ENCODE results near the gene PSMG4.

Gene PSMG4

GRCh38 chr6:3277851-3278416 lies 19.2 kb downstream of the PSMG4 start:
- no peak for DNase-seq

- DNase-seq, result no peak
Measured at GRCh38 chr6:3278691-3279090, 19.9 kb downstream of the PSMG4 start.

- DNase-seq, result no peak
Measured at GRCh38 chr6:3280091-3280490, 21.3 kb downstream of the PSMG4 start.

GRCh38 chr6:3280866-3281465 lies 22.2 kb downstream of the PSMG4 start:
- DNase-seq, result no peak

DNA sequence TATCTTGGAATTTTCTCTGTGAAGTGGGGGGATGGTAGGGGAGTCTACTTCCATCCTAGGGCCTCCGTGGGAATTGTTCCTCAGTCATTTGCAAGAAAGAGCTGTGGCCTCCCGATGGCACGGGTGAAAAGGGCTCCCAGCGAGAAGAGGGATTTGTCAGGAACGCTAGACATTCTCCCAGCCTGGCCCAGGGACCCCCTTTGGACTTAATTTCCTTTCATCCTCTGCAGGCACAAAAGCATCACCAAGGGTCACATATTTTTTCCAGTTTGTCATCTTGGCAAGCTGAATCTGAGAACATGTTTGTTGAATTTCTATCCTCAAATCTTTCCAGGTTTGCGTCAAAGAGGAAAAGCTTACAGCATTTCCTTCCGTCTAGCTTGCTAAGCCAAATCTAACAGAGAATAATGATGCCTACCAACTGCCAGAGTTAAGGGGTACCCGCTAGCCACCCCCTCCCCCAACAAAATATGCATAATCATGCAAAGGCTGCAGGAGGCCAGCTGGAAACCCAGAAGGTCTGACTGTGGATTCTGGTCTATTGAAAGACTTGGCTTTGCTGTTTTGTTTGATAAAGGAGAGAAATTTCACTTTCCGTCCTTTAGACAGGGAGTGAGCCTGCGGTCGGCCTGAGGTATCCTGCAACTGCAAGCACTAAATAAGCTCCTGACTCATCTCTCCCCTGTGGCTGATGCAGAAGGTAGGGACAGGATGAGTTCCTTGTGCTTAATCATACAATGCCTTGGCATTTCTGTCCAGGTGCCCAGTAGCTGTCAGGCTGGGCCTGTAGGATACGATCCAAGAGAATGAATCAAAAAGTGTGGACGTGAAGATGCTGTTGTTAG lies 23.1 kb downstream of the PSMG4 start:
- no peak for DNase-seq

- no peak for DNase-seq
Measured at GRCh38 chr6:3282476-3283236, 23.9 kb downstream of the PSMG4 start.

GRCh38 chr6:3283241-3283640 lies 24.5 kb downstream of the PSMG4 start:
- no peak for DNase-seq

DNA sequence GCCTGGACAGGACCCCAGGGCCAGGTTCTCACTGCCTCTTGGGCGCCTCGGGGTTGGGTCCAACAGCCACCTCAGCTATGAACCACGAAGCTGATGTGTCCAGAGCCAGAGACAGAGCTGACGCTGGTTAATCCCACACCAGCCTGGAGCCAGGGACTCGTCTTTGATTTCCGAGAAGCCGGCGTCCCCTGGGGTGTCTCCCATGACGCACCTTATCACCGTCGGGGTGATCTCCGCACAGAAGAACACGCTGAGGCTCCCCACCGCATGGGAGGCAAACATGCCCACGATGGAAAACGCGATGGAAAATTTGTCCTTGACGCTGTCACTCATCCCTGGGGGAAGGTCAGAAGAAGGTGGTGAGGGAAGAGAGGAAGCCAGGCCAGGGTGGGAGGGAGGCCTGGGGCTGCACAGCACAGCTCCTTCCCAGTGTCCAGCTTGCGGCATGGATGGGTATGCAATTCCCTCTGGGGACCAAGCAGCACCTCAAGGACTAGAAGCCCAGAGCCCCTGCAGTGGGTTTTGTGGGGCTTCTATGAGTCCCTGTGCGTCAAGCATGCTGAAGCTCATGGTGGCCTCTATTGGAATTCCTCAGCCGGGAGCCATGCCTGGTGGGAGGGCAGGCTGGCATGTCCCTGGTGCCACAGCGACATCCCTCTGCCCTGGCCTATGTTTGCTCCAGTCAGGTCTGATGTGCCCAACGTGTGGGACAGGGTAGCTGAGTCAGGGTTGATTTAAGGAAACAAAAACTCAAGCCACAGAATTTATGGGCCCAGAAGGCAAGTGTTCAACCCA lies 25.1 kb downstream of the PSMG4 start:
- DNase-seq, result no peak

- DNase-seq, result no peak
Measured at GRCh38 chr6:3284436-3284876, 25.7 kb downstream of the PSMG4 start.

GRCh38 chr6:3285049-3285639 lies 26.4 kb downstream of the PSMG4 start:
- no peak for DNase-seq

DNA sequence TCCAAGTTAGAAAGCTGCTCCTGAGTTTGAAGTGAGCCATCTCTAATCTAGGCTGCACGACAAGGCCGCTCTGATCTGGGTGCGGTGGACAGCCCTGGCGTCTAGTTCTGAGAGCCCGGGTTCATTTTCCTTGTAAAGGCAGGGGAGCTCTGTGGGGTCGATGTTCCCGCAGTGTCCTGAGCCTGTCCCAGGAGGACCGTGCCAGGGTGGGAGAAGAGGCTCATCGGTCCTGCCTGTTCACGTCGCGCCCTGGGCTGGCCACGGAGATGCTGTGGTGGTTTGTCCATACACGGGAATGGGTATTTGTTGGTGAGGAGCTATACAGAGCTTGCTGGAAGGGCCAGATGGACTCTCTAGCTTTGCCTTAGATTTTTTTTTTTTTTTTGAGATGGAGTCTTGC lies 27.0 kb downstream of the PSMG4 start:
- no peak for DNase-seq

GRCh38 chr6:3286641-3287171 lies 28.0 kb downstream of the PSMG4 start:
- DNase-seq, result no peak

DNA sequence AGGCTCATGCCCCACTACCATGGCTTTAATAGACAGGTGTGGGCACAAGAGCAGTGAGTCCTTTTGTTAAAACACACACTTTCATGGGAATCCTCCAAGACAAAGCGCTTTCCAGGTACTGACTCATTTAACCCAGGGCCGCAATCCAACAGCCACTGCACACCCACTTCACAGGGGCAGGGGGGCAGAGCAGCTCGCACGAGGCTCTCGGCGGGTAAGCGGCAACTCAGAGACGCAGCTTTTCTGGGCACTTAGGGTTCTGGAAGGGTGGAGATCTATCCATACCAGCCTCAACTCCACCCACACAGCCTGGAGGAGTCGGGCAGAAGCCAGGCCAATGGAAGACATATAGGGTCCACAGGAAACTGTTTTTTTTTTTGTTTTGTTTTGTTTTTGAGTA lies 28.6 kb downstream of the PSMG4 start:
- no peak for DNase-seq

- no peak for DNase-seq
Measured at GRCh38 chr6:3287976-3288707, 29.4 kb downstream of the PSMG4 start.

DNA sequence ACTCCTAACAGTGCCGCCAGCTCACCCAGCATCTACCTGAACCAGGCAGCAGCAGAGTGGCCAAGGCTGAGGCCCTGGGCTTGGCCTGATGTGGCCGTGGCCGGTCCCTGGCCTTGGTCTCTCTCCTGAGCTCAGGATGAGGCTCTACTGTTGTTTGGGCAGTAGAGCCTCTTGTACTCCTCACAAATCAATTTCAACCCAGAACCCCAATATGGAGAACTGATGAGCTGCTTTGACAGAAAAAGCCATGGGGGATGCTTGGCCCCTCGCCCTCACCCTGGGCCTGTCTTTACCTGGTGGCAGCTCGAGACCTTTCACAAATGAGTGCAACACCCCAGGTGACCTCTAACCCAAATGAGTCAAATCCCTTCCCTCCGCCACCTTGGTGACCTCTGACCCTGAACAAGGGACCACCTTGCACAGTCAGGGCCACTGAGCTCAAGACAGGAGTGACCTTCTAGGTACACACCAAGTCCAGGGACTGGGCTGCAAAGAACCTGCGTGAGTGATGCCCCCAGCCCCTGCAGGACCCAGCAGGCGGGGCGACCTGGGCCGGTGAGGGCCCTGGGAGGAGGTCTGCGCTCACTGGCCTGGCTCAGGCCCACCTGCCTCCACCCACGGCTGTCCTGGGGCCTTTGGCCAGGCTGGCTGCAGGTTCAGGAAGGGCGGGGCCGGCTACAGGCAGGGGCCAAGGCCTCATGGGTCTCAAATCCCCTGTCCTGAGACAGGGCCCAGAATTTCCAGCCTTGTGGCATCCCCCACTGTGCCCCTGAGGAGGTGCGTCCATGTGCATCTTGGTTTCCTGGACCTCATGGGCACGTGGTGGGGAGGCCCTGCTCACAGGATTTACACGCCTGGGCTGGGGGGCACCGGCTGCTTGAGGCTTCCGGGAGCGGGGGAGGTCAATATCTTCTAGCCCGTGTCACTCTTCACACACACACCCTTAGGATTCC lies 30.2 kb downstream of the PSMG4 start:
- DNase-seq, result no peak

- DNase-seq, result no peak
Measured at GRCh38 chr6:3289664-3290055, 30.9 kb downstream of the PSMG4 start.

DNA sequence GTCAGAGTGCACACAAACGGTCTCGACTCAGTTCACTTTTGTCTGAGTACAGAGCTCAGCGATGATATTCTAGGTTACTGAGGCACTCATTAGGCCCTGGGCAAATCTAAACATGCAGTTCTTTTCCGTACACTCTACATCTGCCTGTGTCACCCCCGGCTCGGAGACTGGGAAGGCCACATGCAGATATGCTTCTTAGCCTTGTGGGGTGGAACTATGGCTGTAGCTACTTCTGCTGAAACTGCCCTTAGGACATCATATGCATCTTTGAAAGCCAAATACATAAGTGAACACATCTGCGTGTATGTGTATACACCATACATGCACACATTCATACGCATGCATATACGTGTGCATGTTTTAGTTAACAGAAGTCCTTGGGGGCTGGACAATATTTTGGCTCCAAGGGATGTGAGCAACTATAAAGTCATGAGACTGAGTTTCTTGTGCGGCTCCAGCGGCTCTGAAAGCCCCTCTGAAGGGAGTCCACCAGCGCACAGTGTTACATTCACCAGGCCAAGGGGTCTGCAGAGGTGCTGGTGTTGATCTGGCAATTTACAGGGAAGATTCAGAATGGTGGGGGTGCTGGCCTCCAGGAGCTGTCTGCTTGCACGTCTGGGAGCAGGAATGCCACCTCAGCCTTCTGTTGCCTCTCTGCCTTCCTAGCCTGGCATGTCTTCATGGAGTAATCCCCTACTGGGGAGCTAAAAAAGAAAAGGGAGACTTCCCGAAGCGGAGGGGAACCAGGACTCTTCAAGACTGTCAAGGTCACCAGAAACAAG lies 31.6 kb downstream of the PSMG4 start:
- DNase-seq, result no peak

DNA sequence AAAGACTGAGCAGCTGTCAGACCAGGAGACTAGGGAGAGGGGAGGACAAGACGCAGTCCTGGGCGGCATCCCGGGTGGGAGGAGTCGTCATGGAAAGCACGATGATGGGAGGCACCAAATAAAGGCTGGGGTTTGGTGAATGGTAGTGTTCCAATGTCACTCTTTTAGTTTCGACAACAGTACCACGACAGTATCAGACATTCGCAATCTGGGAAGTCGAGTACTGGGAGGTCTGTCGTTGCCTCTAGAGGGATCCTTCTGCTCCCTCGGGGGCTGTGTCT lies 32.1 kb downstream of the PSMG4 start:
- DNase-seq, result no peak

- no peak for DNase-seq
Measured at GRCh38 chr6:3291346-3291745, 32.6 kb downstream of the PSMG4 start.
